ENCODE results near the gene ISG20L2. TPM values are rescaled to one million over a fixed set of nuclear protein-coding genes. Genes with fewer than 3 reads are reported as not detected.
A peak's percentile ranks its signal among the peaks of the same experiment; 100 is the strongest.

The ISG20L2 gene
- total and polyA plus RNA-seq, 2 experiments from 2014 or later, result 23.1 to 34.9 TPM

GRCh38 chr1:156682166-156682890 is 46.2 kb downstream of the ISG20L2 start (continued):
- no peak for TF ChIP-seq REST (IDR thresholded peaks at IDR 0.05; ENCODE audit: unreplicated experiment)

- Histone ChIP-seq H3K4me1 (ENCODE audit: insufficient read depth) (peaks cover 13% of the 10 kb centered on the region), H2AFZ (no peak overlapping the region; the same call in 1 of the 2 replicates), H3K4me3 (no peak overlapping the region), H4K20me1 (replicated peaks; ENCODE audit: insufficient read depth) (no peaks in the 10 kb centered on the region), H3K27ac (ENCODE audit: low read depth) (no peak overlapping the region), H3K27me3 (ENCODE audit: insufficient read depth) (peaks cover 13% of the 10 kb centered on the region), H3K79me2 (replicated peaks; ENCODE audit: insufficient read depth) (peaks cover 7% of the 10 kb centered on the region), H3F3A (replicated peaks; ENCODE audit: low read depth) (no peaks in the 10 kb centered on the region), H3K9me2 (ENCODE audit: insufficient read depth) (no peaks in the 10 kb centered on the region), H3K4me2 (no peak overlapping the region), H3K36me3 (ENCODE audit: insufficient read depth) (no peaks in the 10 kb centered on the region)
- Mint-ChIP-seq H3K27me3 (ENCODE audit: insufficient read depth, low read depth, poor library complexity) (peaks cover 15% of the 10 kb centered on the region), H3K4me3 (no peak overlapping the region), H3K27ac (no peak overlapping the region), H3K4me1 (peaks cover 32% of the 10 kb centered on the region), H3K36me3 (ENCODE audit: low read depth) (no peaks in the 10 kb centered on the region; the same call in 2 of the 3 replicates), H3K9me3 (no peaks in the 10 kb centered on the region; the same call in 2 of the 3 replicates)
- TF ChIP-seq EZH2phosphoT487 (IDR thresholded peaks at IDR 0.05; ENCODE audit: unreplicated experiment), result no peak
- no peak for ATAC-seq
- DNase-seq (ENCODE audit: low spot score), result no peak
These were observed 47.2 kb downstream of the ISG20L2 start for GRCh38 chr1:156681196-156681960.

GRCh38 chr1:156680056-156680455 is 48.5 kb downstream of the ISG20L2 start:
- ATAC-seq (no peak), DNase-seq (ENCODE audit: low spot score) (no peak)
- H3K4me3 ChIP-seq, result no peak overlapping the region
- no peaks in the 10 kb centered on the region for H3K9me2 ChIP-seq (ENCODE audit: insufficient read depth)
- H3K27ac ChIP-seq (ENCODE audit: low read depth), result no peak overlapping the region
- no peak overlapping the region for H2AFZ ChIP-seq
- H3K4me2 ChIP-seq, result no peak overlapping the region
- H3K79me2 ChIP-seq (replicated peaks; ENCODE audit: insufficient read depth), result peaks cover 21% of the 10 kb centered on the region
- no peak overlapping the region for H3K27ac Mint-ChIP-seq
- H3K27me3 ChIP-seq (ENCODE audit: insufficient read depth), result peaks cover 23% of the 10 kb centered on the region
- H3K36me3 ChIP-seq (ENCODE audit: insufficient read depth), result no peaks in the 10 kb centered on the region
- peaks cover 26% of the 10 kb centered on the region for H3K4me1 ChIP-seq (ENCODE audit: insufficient read depth)
- peaks cover 23% of the 10 kb centered on the region for H3K27me3 Mint-ChIP-seq (ENCODE audit: insufficient read depth, low read depth, poor library complexity)
- no peak overlapping the region for H3K4me3 Mint-ChIP-seq
- no peaks in the 10 kb centered on the region for H3F3A ChIP-seq (replicated peaks; ENCODE audit: low read depth)
- peaks cover 9% of the 10 kb centered on the region for H3K36me3 Mint-ChIP-seq (ENCODE audit: low read depth)
- TF ChIP-seq REST (IDR thresholded peaks at IDR 0.05; ENCODE audit: unreplicated experiment), result peak; percentile 48
- no peak for TF ChIP-seq STAT1 (IDR thresholded peaks at IDR 0.05; ENCODE audit: unreplicated experiment)
- H3K4me1 Mint-ChIP-seq, result peaks cover 42% of the 10 kb centered on the region
- no peaks in the 10 kb centered on the region for H4K20me1 ChIP-seq (replicated peaks; ENCODE audit: insufficient read depth)
- H3K9me3 Mint-ChIP-seq, result no peaks in the 10 kb centered on the region; the same call in 2 of the 3 replicates

Data from GM23338 (cell line).